Loucy (cell line): ENCODE data around the gene HBE1.

Experiments used
- H2AFZ ChIP-seq: fragments of 200-600 bp; sonication (generic); 2 replicates; pipeline ENCODE4 v1.6.0; 2016; ENCODE audit warnings: antibody characterized with exemption, mild to moderate bottlenecking, low read length, moderate library complexity
- H3F3A ChIP-seq: fragments of 200-600 bp; 2 replicates; pipeline ENCODE4 v1.6.0; 2016; ENCODE audit warnings: antibody characterized with exemption, low read depth, mild to moderate bottlenecking
- H3K27me3 ChIP-seq: fragments of 200-600 bp; sonication (generic); 2 replicates; pipeline ENCODE4 v1.6.1; 2014; ENCODE audit warnings: low read length, mild to moderate bottlenecking; ENCODE audit not compliant: insufficient read depth, poor library complexity, severe bottlenecking
- H3K36me3 ChIP-seq: fragments of 200-600 bp; sonication (generic); 2 replicates; pipeline ENCODE4 v1.6.1; 2016; ENCODE audit warnings: low read length; ENCODE audit not compliant: insufficient read depth
- H3K4me1 ChIP-seq: fragments of 200-600 bp; sonication (generic); 2 replicates; pipeline ENCODE4 v1.5.1; 2014; ENCODE audit warnings: low read length, mild to moderate bottlenecking; ENCODE audit not compliant: insufficient read depth, poor library complexity, severe bottlenecking
- H3K4me2 ChIP-seq: fragments of 200-600 bp; sonication (generic); 2 replicates; pipeline ENCODE4 v1.6.0; 2014; ENCODE audit warnings: antibody characterized with exemption, low read length, low read depth, mild to moderate bottlenecking; ENCODE audit not compliant: poor library complexity, severe bottlenecking
- H3K4me3 ChIP-seq: fragments of 200-600 bp; sonication (generic); 2 replicates; pipeline ENCODE4 v1.5.1; 2014; ENCODE audit warnings: low read length, mild to moderate bottlenecking, mixed read lengths; ENCODE audit not compliant: poor library complexity, severe bottlenecking
- H3K79me2 ChIP-seq: fragments of 200-600 bp; sonication (generic); 2 replicates; pipeline ENCODE4 v1.6.1; 2014; ENCODE audit warnings: low read length; ENCODE audit not compliant: insufficient read depth
- H3K9ac ChIP-seq: fragments of 200-600 bp; sonication (generic); 2 replicates; pipeline ENCODE4 v1.6.0; 2014; ENCODE audit warnings: mild to moderate bottlenecking, low read depth, low read length, moderate library complexity; ENCODE audit not compliant: poor library complexity, severe bottlenecking
- H3K9me2 ChIP-seq: fragments of 200-600 bp; sonication (generic); replicated peaks from 2 replicates; pipeline ENCODE4 v1.6.1; 2016; ENCODE audit warnings: low read depth, low read length, mixed read lengths
- H3K9me3 ChIP-seq: fragments of 200-600 bp; sonication (generic); 2 replicates; pipeline ENCODE4 v1.6.1; 2014; ENCODE audit warnings: mild to moderate bottlenecking, antibody characterized with exemption, low read length, low read depth; ENCODE audit not compliant: insufficient read depth
- H4K20me1 ChIP-seq: fragments of 200-600 bp; sonication (generic); 2 replicates; pipeline ENCODE4 v1.6.0; 2014; ENCODE audit warnings: antibody characterized with exemption, low read length, mild to moderate bottlenecking; ENCODE audit not compliant: insufficient read depth, poor library complexity, severe bottlenecking
- CTCF ChIP-seq: fragments of 200-600 bp; sonication (generic); conservative IDR thresholded peaks from 2 replicates; pipeline ENCODE4 v1.5.1; 2014; ENCODE audit warnings: mild to moderate bottlenecking, antibody characterized with exemption, low read length
- EZH2phosphoT487 ChIP-seq: fragments of 200-600 bp; IDR thresholded peaks from 2 replicates; pipeline ENCODE4 v1.6.1; 2018; ENCODE audit warnings: antibody characterized with exemption, mild to moderate bottlenecking, moderate library complexity, borderline replicate concordance

Gene HBE1

GRCh38 chr11:5234381-5234834, 35.3 kb downstream of the HBE1 start, which contains the start of gene HBD:
HBD (minus strand) TSS chr11:5234483; CDS start chr11:5234433, 50 bp downstream.
- Histone ChIP-seq H3K36me3 (no peaks in the 10 kb centered on the region), H3K4me1 (no peaks in the 10 kb centered on the region), H3K27me3 (no peaks in the 10 kb centered on the region), H3K4me3 (peak within 1 kb of the TSS; percentile 53), H3K79me2 (no peaks in the 10 kb centered on the region), H4K20me1 (no peaks in the 10 kb centered on the region), H3F3A (no peaks in the 10 kb centered on the region), H3K4me2 (peak within 1 kb of the TSS; percentile 68), H2AFZ (peak within 1 kb of the TSS; percentile 72; the same call in 1 of the 2 replicates), H3K9me2 (no peaks in the 10 kb centered on the region), H3K9ac (peak within 1 kb of the TSS; percentile 57), H3K9me3 (no peaks in the 10 kb centered on the region)
- TF ChIP-seq EZH2phosphoT487 = no peak
- TF ChIP-seq CTCF = no peak

- no peak overlapping the region for H3K4me3 ChIP-seq
- no peak overlapping the region for H3K9ac ChIP-seq
- H3K79me2 ChIP-seq = no peaks in the 10 kb centered on the region
- H3K4me2 ChIP-seq = no peak overlapping the region
- no peaks in the 10 kb centered on the region for H4K20me1 ChIP-seq
- no peaks in the 10 kb centered on the region for H3K36me3 ChIP-seq
- H3K9me2 ChIP-seq = no peaks in the 10 kb centered on the region
- no peak overlapping the region for H2AFZ ChIP-seq
- TF ChIP-seq CTCF (no peak), EZH2phosphoT487 (no peak)
- H3K4me1 ChIP-seq = no peaks in the 10 kb centered on the region
- H3K27me3 ChIP-seq = no peaks in the 10 kb centered on the region
- H3K9me3 ChIP-seq = no peaks in the 10 kb centered on the region
- no peaks in the 10 kb centered on the region for H3F3A ChIP-seq
Measured at GRCh38 chr11:5233307-5233706, 36.4 kb downstream of the HBE1 start.

GRCh38 chr11:5232821-5233220, 36.9 kb downstream of the HBE1 start:
- Histone ChIP-seq H3K9ac (no peak overlapping the region), H4K20me1 (no peaks in the 10 kb centered on the region), H3K4me2 (no peak overlapping the region), H3K9me3 (no peaks in the 10 kb centered on the region), H3K36me3 (no peaks in the 10 kb centered on the region), H3K9me2 (no peaks in the 10 kb centered on the region), H3K4me3 (no peak overlapping the region), H3K27me3 (no peaks in the 10 kb centered on the region), H3K79me2 (no peaks in the 10 kb centered on the region), H3K4me1 (no peaks in the 10 kb centered on the region), H2AFZ (no peak overlapping the region), H3F3A (no peaks in the 10 kb centered on the region)
- TF ChIP-seq CTCF (no peak), EZH2phosphoT487 (no peak)
